ENCODE measurements around the gene CHCHD1. TPM values are rescaled to one million over a fixed set of nuclear protein-coding genes. Genes with fewer than 3 reads are reported as not detected.
A peak's percentile ranks its signal among the peaks of the same experiment; 100 is the strongest.
"Not testable (repeated sequence)": the region's sequence is repeated elsewhere in the genome, so short reads cannot be mapped to it uniquely, and the experiment has no call there.

Gene CHCHD1
- total RNA-seq, 2 donors from 2014 or later = 30.2 to 32.8 TPM

- H3K27ac Mint-ChIP-seq = peak overlapping the region; percentile 54
- no peaks in the 10 kb centered on the region for H3K9me3 Mint-ChIP-seq
- H3K4me1 Mint-ChIP-seq = no peaks in the 10 kb centered on the region
- no peak for ATAC-seq (replicated peaks)
- H3K27me3 Mint-ChIP-seq = no peaks in the 10 kb centered on the region
- H3K36me3 Mint-ChIP-seq (ENCODE audit: low read depth) = peaks cover 27% of the 10 kb centered on the region
- H3K4me3 Mint-ChIP-seq = no peak overlapping the region
These were observed 37.2 kb downstream of the CHCHD1 start for GRCh38 chr10:73819081-73819480.

- Mint-ChIP-seq H3K4me3 (no peak overlapping the region), H3K27ac (peak overlapping the region; percentile 54), H3K4me1 (no peaks in the 10 kb centered on the region), H3K27me3 (no peaks in the 10 kb centered on the region), H3K36me3 (ENCODE audit: low read depth) (peaks cover 27% of the 10 kb centered on the region), H3K9me3 (no peaks in the 10 kb centered on the region)
- no peak for ATAC-seq (replicated peaks)
These were observed 37.8 kb downstream of the CHCHD1 start for GRCh38 chr10:73819513-73820093.

GRCh38 chr10:73823391-73823790 lies 41.5 kb downstream of the CHCHD1 start:
- Mint-ChIP-seq H3K36me3 (ENCODE audit: low read depth) (peaks cover 12% of the 10 kb centered on the region), H3K27ac (peak overlapping the region; percentile 41)

GRCh38 chr10:73824146-73824725 lies 42.4 kb downstream of the CHCHD1 start:
- Mint-ChIP-seq H3K36me3 (ENCODE audit: low read depth) (peaks cover 12% of the 10 kb centered on the region), H3K27me3 (no peaks in the 10 kb centered on the region), H3K9me3 (no peaks in the 10 kb centered on the region), H3K27ac (peak overlapping the region; percentile 41), H3K4me1 (no peaks in the 10 kb centered on the region), H3K4me3 (no peak overlapping the region)
- ATAC-seq (replicated peaks) = no peak

More at GRCh38 chr10:73823391-73823790, 41.5 kb downstream of the CHCHD1 start:
- Mint-ChIP-seq H3K9me3 (no peaks in the 10 kb centered on the region), H3K4me3 (no peak overlapping the region), H3K27me3 (no peaks in the 10 kb centered on the region), H3K4me1 (no peaks in the 10 kb centered on the region)
- no peak for ATAC-seq (replicated peaks)

GRCh38 chr10:73827346-73828089 lies 45.7 kb downstream of the CHCHD1 start:
- Mint-ChIP-seq H3K9me3 (no peaks in the 10 kb centered on the region), H3K4me1 (no peaks in the 10 kb centered on the region), H3K4me3 (no peak overlapping the region), H3K36me3 (ENCODE audit: low read depth) (peaks cover 10% of the 10 kb centered on the region), H3K27ac (peak overlapping the region; percentile 23), H3K27me3 (no peaks in the 10 kb centered on the region)
- no peak for ATAC-seq (replicated peaks)

GRCh38 chr10:73828161-73828560 lies 46.3 kb downstream of the CHCHD1 start:
- Mint-ChIP-seq H3K36me3 (ENCODE audit: low read depth) (peaks cover 6% of the 10 kb centered on the region), H3K4me1 (no peaks in the 10 kb centered on the region), H3K27ac (peak overlapping the region; percentile 23), H3K4me3 (no peak overlapping the region), H3K27me3 (no peaks in the 10 kb centered on the region), H3K9me3 (no peaks in the 10 kb centered on the region)
- ATAC-seq (replicated peaks) = no peak

GRCh38 chr10:73829090-73829489 lies 47.2 kb downstream of the CHCHD1 start:
- not testable (repeated sequence) for H3K27ac Mint-ChIP-seq; H3K36me3 Mint-ChIP-seq (ENCODE audit: low read depth); H3K4me3 Mint-ChIP-seq; H3K4me1 Mint-ChIP-seq; H3K27me3 Mint-ChIP-seq; ATAC-seq (replicated peaks); H3K9me3 Mint-ChIP-seq

Other genes starting within 250 kb of the CHCHD1 start
- gene USP54, start 190.7 kb upstream of the CHCHD1 start, total RNA-seq = 1 to 10 TPM; 6.3 to 6.4 TPM
- not detected for gene MYOZ1, start 140.6 kb upstream of the CHCHD1 start, total RNA-seq
- not detected for gene SYNPO2L, start 126.0 kb upstream of the CHCHD1 start, total RNA-seq
- gene AGAP5, start 83.9 kb upstream of the CHCHD1 start, total RNA-seq = 1 to 10 TPM; 6.3 to 7.2 TPM
- gene SEC24C, start 37.7 kb upstream of the CHCHD1 start, total RNA-seq = 100 to 1,000 TPM in 1 of 2 donors, 10 to 100 TPM in 1; 98.5 to 129 TPM
- gene ZSWIM8, start 3.6 kb downstream of the CHCHD1 start, total RNA-seq = 100 to 1,000 TPM in 1 of 2 donors, 10 to 100 TPM in 1; 66.1 to 113 TPM
- 10 to 100 TPM; 41.2 to 64.0 TPM for gene NDST2, start 29.6 kb downstream of the CHCHD1 start, total RNA-seq
- 10 to 100 TPM; 19.5 to 23.2 TPM for gene CAMK2G, start 92.5 kb downstream of the CHCHD1 start, total RNA-seq
- under 1 TPM; 0.37 to 0.67 TPM for gene PLAU, start 129.1 kb downstream of the CHCHD1 start, total RNA-seq
- gene VCL, start 216.1 kb downstream of the CHCHD1 start, total RNA-seq = 10 to 100 TPM; 18.4 to 27.2 TPM

All from activated T-helper 17 cell treated with anti-CD3 and anti-CD28 coated beads, Interleukin-2, amount 50 U/mL, for 72 hours (primary cell).